H9 (cell line): ENCODE results near the gene RAB3B. TPM values are rescaled to one million over a fixed set of nuclear protein-coding genes. Genes with fewer than 3 reads are reported as not detected.

Source experiments
- DNase-seq: peaks from one replicate; pipeline ENCODE4 v3.0.0-alpha.2; 2017
- H2AFZ ChIP-seq: one replicate; pipeline ENCODE4 v1.6.1; 2013; ENCODE audit warnings: mild to moderate bottlenecking, low read length, control low read depth, moderate library complexity
- H2AK5ac ChIP-seq: 2 replicates; pipeline ENCODE4 v1.6.1; 2013; ENCODE audit warnings: low read length, control low read depth, mixed read lengths; ENCODE audit not compliant: insufficient read length
- H2BK120ac ChIP-seq: one replicate; pipeline ENCODE4 v1.6.1; 2013; ENCODE audit warnings: low read depth, mild to moderate bottlenecking, low read length, control low read depth, inconsistent platforms; ENCODE audit not compliant: poor library complexity, severe bottlenecking
- H2BK12ac ChIP-seq: 2 replicates; pipeline ENCODE4 v1.6.1; 2013; ENCODE audit warnings: low read length, control low read depth, mixed read lengths, low read depth; ENCODE audit not compliant: insufficient read length
- H2BK15ac ChIP-seq: 2 replicates; pipeline ENCODE4 v1.6.1; 2013; ENCODE audit warnings: low read depth, low read length, control low read depth
- H2BK20ac ChIP-seq: one replicate; pipeline ENCODE4 v1.6.1; 2013; ENCODE audit warnings: low read depth, mild to moderate bottlenecking, low read length, control low read depth, inconsistent platforms; ENCODE audit not compliant: poor library complexity, severe bottlenecking
- H2BK5ac ChIP-seq: 2 replicates; pipeline ENCODE4 v1.6.1; 2013; ENCODE audit warnings: low read length, control low read depth, mixed read lengths; ENCODE audit not compliant: insufficient read length
- H3K14ac ChIP-seq: 2 replicates; pipeline ENCODE4 v1.6.1; 2013; ENCODE audit warnings: low read length, control low read depth; ENCODE audit not compliant: insufficient read depth
- H3K18ac ChIP-seq: 2 replicates; pipeline ENCODE4 v1.6.1; 2013; ENCODE audit warnings: low read depth, mild to moderate bottlenecking, mixed read lengths, low read length, control low read depth; ENCODE audit not compliant: insufficient read length
- H3K23ac ChIP-seq: 2 replicates; pipeline ENCODE4 v1.6.1; 2013; ENCODE audit warnings: low read length, control low read depth, mixed read lengths, low read depth; ENCODE audit not compliant: insufficient read length
- H3K23me2 ChIP-seq: 2 replicates; pipeline ENCODE4 v1.6.1; 2013; ENCODE audit warnings: low read depth, mild to moderate bottlenecking, mixed read lengths, low read length, control low read depth; ENCODE audit not compliant: insufficient read length, poor library complexity, severe bottlenecking
- H3K27ac ChIP-seq: 2 replicates; pipeline ENCODE4 v1.5.1; 2013; ENCODE audit warnings: low read length, control low read depth, mixed read lengths, low read depth; ENCODE audit not compliant: insufficient read length
- H3K27me3 ChIP-seq: 2 replicates; pipeline ENCODE4 v1.6.1; 2013; ENCODE audit warnings: low read length, control low read depth, inconsistent platforms; ENCODE audit not compliant: insufficient read depth
- H3K4ac ChIP-seq: 2 replicates; pipeline ENCODE4 v1.6.1; 2013; ENCODE audit warnings: low read depth, mild to moderate bottlenecking, control low read depth, inconsistent platforms, low read length, moderate library complexity
- H3K4me1 ChIP-seq: 2 replicates; pipeline ENCODE4 v1.6.1; 2013; ENCODE audit warnings: low read length, control low read depth, inconsistent platforms; ENCODE audit not compliant: insufficient read depth
- H3K4me2 ChIP-seq: 2 replicates; pipeline ENCODE4 v1.6.1; 2013; ENCODE audit warnings: low read length, control low read depth, mixed read lengths; ENCODE audit not compliant: insufficient read length, insufficient read depth
- H3K56ac ChIP-seq: 2 replicates; pipeline ENCODE4 v1.6.1; 2013; ENCODE audit warnings: low read depth, mild to moderate bottlenecking, mixed read lengths, low read length, control low read depth; ENCODE audit not compliant: insufficient read length
- H3K79me1 ChIP-seq: 2 replicates; pipeline ENCODE4 v1.6.1; 2013; ENCODE audit warnings: low read depth, mild to moderate bottlenecking, moderate library complexity, low read length, control low read depth, inconsistent platforms; ENCODE audit not compliant: insufficient read depth, poor library complexity, severe bottlenecking
- H3K79me2 ChIP-seq: 2 replicates; pipeline ENCODE4 v1.6.1; 2013; ENCODE audit warnings: low read length, control low read depth, inconsistent platforms; ENCODE audit not compliant: insufficient read depth
- H3K9ac ChIP-seq: 2 replicates; pipeline ENCODE4 v1.6.1; 2013; ENCODE audit warnings: low read length, control low read depth, mixed read lengths; ENCODE audit not compliant: insufficient read length; ENCODE audit errors: extremely low read depth
- H3K9me3 ChIP-seq: one replicate; pipeline ENCODE4 v1.6.1; 2013; ENCODE audit warnings: low read depth, low read length, inconsistent platforms; ENCODE audit not compliant: control insufficient read depth
- H3T11ph ChIP-seq: one replicate; pipeline ENCODE4 v1.6.1; 2013; ENCODE audit warnings: mild to moderate bottlenecking, low read length, control low read depth, inconsistent platforms
- H4K20me1 ChIP-seq: one replicate; pipeline ENCODE4 v1.6.1; 2013; ENCODE audit not compliant: control insufficient read depth, insufficient read length, insufficient read depth
- H4K5ac ChIP-seq: 2 replicates; pipeline ENCODE4 v1.6.1; 2013; ENCODE audit warnings: low read depth, mild to moderate bottlenecking, mixed read lengths, low read length, control low read depth; ENCODE audit not compliant: insufficient read length
- H4K8ac ChIP-seq: replicated peaks from 2 replicates; pipeline ENCODE4 v1.6.1; 2013; ENCODE audit warnings: low read length, control low read depth, mixed read lengths, low read depth; ENCODE audit not compliant: insufficient read length
- H4K91ac ChIP-seq: 2 replicates; pipeline ENCODE4 v1.6.1; 2013; ENCODE audit warnings: low read depth, mild to moderate bottlenecking, moderate library complexity, mixed read lengths, low read length, control low read depth; ENCODE audit not compliant: insufficient read length
- H3K27ac Mint-ChIP-seq, 3 experiments: 2 replicates in 2 of 3; 3 replicates in 1 of 3; pipeline ENCODE4 v1.8.0; 2020 to 2021; ENCODE audit warnings: mixed read lengths in 3 of 3, mild to moderate bottlenecking in 1 of 3, moderate library complexity in 1 of 3
- H3K27me3 Mint-ChIP-seq: 2 replicates; pipeline ENCODE4 v1.8.0; 2021; ENCODE audit warnings: low read depth, mild to moderate bottlenecking, moderate library complexity, mixed read lengths
- H3K36me3 Mint-ChIP-seq, 3 experiments: 2 replicates in 2 of 3; 3 replicates in 1 of 3; pipeline ENCODE4 v1.8.0; 2020 to 2021; ENCODE audit warnings: low read depth in 3 of 3, mixed read lengths in 3 of 3; ENCODE audit not compliant: insufficient read depth in 1 of 3
- H3K4me1 Mint-ChIP-seq, 2 experiments: 2 replicates each; pipeline ENCODE4 v1.8.0; 2020; ENCODE audit warnings: mixed read lengths in 2 of 2
- H3K4me3 Mint-ChIP-seq, 2 experiments: 2 replicates in 1 of 2; 3 replicates in 1 of 2; pipeline ENCODE4 v1.8.0; 2020 to 2021; ENCODE audit warnings: mild to moderate bottlenecking in 2 of 2, mixed read lengths in 2 of 2, moderate library complexity in 1 of 2
- H3K9me3 Mint-ChIP-seq, 2 experiments: 2 replicates in 1 of 2; 3 replicates in 1 of 2; pipeline ENCODE4 v1.8.0; 2020; ENCODE audit warnings: mild to moderate bottlenecking in 2 of 2, mixed read lengths in 2 of 2, moderate library complexity in 1 of 2
- WGBS: extraction: QIAGEN DNeasy Blood & Tissue Kit; methylation state at CpG from one replicate; pipeline ENCODE4 v1.1.7; 2013; ENCODE audit warnings: missing lambda C conversion rate, low lambda C conversion rate, mixed read lengths; ENCODE audit not compliant: insufficient read length; ENCODE audit errors: extremely low coverage; 5-methylcytosine and 5-hydroxymethylcytosine counted together
- total RNA-seq: library from RNA; stranded (reverse); gene quantifications from 2 replicates; pipeline ENCODE4 v1.2.1, GENCODE V29; 2021
- TF ChIP-seq, protein P1 (sequence below): fragments of 200-600 bp; sonication (generic); conservative IDR thresholded peaks from 3 replicates; pipeline ENCODE4 v1.8.0; 2021; ENCODE audit warnings: antibody characterized with exemption, mild to moderate bottlenecking

Gene RAB3B
- total RNA-seq, 1 experiment from 2014 or later, result 30.6 TPM

DNA sequence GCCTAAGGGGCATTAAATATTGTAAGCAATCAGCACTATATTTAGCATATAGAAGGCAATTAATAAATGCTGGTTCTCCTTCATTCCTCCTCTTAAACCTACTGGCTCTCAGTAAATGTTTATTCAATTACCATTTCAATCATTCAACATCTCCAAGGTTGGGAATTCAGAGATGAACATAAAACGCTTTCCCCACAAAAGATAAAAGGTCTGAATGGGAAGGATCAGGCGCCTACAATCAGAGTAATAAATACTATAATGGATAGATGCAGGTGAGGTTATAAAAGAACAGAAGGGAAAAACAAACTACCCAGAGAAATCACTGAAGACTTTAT is 43.5 kb upstream of the RAB3B start:
- Mint-ChIP-seq H3K27me3 (no peaks in the 10 kb centered on the region; the same call in 1 of the 2 replicates), H3K36me3 (peaks cover 6 to 50% (median 37%) of the 10 kb centered on the region in 3 experiments; a peak in 5 of 7 replicates), H3K4me1 (peaks cover 21 to 22% of the 10 kb centered on the region in 2 experiments), H3K9me3 (no peaks in the 10 kb centered on the region), H3K27ac (peak overlapping the region in 2 of 3 experiments; percentile 66; a peak in 3 of 7 replicates), H3K4me3 (peak overlapping the region; percentile 90 to 91)
- H3K23ac ChIP-seq, result no peak overlapping the region
- H3K4ac ChIP-seq, result no peak overlapping the region
- no CpG with 5 or more reads among the region's 2 CpGs for WGBS
- no peak for DNase-seq
- H3K79me1 ChIP-seq, result no peaks in the 10 kb centered on the region
- no peaks in the 10 kb centered on the region for H4K20me1 ChIP-seq
- no peak overlapping the region for H3K14ac ChIP-seq
- no peak overlapping the region for H3K56ac ChIP-seq
- no peak overlapping the region for H3K27ac ChIP-seq
- no peak overlapping the region for H2BK15ac ChIP-seq
- H2BK12ac ChIP-seq, result no peak overlapping the region
- peak overlapping the region; percentile 75 for H3K4me2 ChIP-seq
- no peak overlapping the region for H2AFZ ChIP-seq
- H3T11ph ChIP-seq, result no peak overlapping the region
- H2AK5ac ChIP-seq, result no peak overlapping the region
- no peak overlapping the region for H2BK120ac ChIP-seq
- H3K79me2 ChIP-seq, result peaks cover 4% of the 10 kb centered on the region; the same call in 1 of the 2 replicates
- TF ChIP-seq, protein P1, sequence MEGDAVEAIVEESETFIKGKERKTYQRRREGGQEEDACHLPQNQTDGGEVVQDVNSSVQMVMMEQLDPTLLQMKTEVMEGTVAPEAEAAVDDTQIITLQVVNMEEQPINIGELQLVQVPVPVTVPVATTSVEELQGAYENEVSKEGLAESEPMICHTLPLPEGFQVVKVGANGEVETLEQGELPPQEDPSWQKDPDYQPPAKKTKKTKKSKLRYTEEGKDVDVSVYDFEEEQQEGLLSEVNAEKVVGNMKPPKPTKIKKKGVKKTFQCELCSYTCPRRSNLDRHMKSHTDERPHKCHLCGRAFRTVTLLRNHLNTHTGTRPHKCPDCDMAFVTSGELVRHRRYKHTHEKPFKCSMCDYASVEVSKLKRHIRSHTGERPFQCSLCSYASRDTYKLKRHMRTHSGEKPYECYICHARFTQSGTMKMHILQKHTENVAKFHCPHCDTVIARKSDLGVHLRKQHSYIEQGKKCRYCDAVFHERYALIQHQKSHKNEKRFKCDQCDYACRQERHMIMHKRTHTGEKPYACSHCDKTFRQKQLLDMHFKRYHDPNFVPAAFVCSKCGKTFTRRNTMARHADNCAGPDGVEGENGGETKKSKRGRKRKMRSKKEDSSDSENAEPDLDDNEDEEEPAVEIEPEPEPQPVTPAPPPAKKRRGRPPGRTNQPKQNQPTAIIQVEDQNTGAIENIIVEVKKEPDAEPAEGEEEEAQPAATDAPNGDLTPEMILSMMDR, result no peak
- H3K9me3 ChIP-seq, result no peaks in the 10 kb centered on the region
- H3K9ac ChIP-seq, result no peak overlapping the region
- peaks cover 10% of the 10 kb centered on the region for H3K23me2 ChIP-seq
- H2BK20ac ChIP-seq, result no peak overlapping the region
- H4K5ac ChIP-seq, result no peak overlapping the region
- no peak overlapping the region for H3K18ac ChIP-seq
- H2BK5ac ChIP-seq, result no peak overlapping the region
- H4K91ac ChIP-seq, result no peak overlapping the region
- H3K27me3 ChIP-seq, result no peaks in the 10 kb centered on the region
- no peak overlapping the region for H4K8ac ChIP-seq
- peaks cover 2% of the 10 kb centered on the region; the same call in 1 of the 2 replicates for H3K4me1 ChIP-seq
